Epidermal melanocyte (primary cell): ENCODE measurements around the gene NDUFV1.

Experiments used
- DNase-seq: peaks from one replicate; pipeline ENCODE4 v3.0.0; 2011; ENCODE audit warnings: low spot score; ENCODE audit not compliant: insufficient read length

NDUFV1 gene

DNA sequence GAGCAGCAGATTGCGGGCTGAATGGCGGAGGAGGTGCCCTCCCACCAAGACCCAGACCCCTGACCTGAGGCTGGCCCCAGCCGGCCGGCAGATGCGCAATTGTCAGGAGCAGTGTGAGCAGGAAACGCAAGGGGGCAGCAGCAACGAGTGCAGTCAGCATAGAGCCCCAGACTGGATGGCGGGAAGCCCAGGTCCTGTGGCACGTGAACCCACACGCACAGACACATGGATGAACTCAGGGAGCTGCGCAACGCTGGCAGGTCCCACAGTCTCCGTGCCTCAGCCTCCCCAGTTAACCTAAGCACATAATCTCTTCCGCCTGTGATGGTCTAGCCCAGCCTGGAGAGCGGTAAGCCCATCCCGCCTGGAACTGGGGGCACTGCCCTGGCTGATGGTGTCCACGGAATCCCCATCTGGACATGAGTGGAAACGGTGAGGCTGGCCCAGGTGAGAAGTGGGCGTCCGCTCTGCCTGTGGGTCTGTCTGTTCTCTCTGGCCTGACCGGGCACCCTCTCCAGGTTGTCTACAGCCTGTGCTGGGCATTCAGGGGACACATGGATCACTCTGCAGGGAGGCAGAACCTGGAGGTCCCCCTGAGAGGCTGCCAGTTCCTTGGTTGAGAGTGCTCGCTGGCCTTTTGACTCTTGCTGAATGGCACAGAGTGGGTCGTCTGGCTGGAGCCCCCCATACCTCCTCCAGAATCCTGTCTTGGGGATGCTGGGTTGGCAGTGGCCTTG is 33.5 kb downstream of the NDUFV1 start:
- DNase-seq, result peak; percentile 54

GRCh38 chr11:67640758-67641337 is 34.1 kb downstream of the NDUFV1 start:
- no peak for DNase-seq

- no peak for DNase-seq
These were observed 34.8 kb downstream of the NDUFV1 start for GRCh38 chr11:67641338-67642172.

- no peak for DNase-seq
These were observed 35.7 kb downstream of the NDUFV1 start for GRCh38 chr11:67642173-67643120.

DNA sequence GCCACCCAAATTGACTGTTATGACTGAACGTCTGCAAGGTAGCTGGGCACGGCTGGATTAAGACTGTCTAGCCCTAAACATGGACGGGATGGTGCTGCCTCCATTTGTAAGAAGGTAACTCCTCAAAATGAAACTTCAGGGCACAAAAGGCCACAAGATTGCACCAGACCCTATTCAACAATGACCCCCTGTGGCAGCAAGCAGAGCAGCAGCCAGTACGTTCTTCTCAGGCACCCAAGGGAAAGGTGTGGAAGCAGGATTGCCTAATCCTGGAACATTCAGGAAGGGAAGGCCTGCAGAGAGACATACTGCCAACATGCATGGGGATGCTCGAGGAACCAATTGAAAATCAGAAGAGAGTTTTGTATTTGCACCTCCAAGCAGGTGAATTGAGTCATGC is 37.3 kb downstream of the NDUFV1 start:
- DNase-seq, result no peak

GRCh38 chr11:67644472-67645418 is 38.0 kb downstream of the NDUFV1 start:
- no peak for DNase-seq

DNA sequence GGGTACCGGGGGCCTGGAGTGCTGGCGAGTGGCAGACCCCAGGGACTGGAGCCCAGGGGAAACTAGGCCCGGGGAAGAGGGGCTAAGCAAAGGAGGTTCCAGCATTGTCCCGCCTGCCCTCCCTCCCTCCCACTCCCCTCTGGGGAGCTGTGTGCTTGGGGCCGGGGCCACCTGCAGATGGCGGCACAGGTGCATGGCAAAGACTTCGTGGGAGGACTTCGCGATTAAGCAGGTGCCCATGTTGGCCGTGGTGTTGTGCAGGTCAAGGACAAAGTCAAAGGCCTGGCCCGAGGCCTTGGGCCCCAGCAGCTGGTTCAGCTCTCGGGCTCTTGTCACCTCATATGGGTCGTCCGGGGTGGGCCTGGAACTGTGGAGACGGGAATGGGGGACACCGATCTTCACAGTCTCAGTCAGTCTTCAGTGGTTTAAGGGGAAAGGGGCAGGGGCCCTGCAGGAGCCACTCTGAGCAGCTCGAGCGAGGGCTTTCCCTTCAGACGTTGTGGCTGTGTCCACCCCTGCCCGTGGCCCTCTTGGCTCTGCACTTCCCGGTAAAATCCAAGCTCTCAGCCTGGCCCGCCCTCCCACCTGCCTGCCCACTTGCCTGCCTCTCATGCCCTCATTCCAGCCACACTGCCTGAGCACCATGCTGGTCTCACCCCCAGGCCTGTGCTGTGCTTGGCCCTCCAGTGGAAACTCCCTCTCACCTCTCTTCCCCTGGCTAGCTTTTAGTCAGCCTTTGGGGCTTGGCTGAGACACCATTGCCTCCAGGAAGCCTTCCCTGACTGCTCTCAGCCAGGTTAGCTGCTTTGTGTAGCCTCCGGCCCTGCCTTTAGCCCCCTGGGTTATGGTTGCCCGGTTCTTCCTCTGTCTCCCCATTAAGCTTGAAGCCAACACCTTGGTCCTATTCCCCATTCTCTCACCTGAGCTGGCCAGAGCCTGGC is 39.1 kb downstream of the NDUFV1 start:
- no peak for DNase-seq

DNA sequence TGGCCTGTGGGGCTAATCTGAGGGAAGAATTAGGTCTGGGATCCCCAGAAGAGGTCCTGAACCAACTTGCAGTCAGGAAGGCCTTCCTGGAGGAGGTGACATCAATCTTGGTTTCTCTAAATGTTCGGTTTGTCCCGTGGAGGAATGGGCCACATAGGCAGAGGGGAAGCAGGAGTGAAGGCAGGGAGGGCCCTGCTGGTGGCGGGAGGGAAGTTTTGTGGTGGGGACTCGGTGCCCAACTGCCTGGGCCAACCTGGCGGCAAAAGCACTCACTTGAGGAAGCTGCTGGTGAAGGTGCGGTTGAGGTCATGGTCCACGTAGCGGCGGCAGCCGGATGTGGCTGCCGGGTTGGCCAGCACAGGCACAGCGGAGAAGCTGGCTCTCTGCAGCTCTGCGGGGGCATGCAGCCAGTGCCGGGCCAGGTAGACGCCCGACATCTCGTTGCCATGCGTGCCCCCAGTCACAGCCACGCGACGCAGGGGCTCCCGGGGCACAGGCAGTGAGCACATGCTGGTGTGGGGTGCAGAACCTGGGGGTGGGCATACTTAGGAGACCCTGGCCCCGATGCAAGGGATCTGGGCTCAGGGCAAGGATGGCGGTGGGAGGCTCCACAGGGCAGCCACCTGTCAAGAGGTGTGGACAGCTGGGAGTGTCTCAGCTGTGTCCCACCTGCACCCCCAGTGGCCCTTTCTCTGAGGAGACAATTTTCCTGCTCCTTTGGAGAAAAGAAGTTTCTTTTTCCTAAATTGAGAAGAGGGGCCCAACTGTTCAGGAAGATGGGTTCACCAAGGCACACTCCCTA is 40.0 kb downstream of the NDUFV1 start:
- DNase-seq, result no peak

DNA sequence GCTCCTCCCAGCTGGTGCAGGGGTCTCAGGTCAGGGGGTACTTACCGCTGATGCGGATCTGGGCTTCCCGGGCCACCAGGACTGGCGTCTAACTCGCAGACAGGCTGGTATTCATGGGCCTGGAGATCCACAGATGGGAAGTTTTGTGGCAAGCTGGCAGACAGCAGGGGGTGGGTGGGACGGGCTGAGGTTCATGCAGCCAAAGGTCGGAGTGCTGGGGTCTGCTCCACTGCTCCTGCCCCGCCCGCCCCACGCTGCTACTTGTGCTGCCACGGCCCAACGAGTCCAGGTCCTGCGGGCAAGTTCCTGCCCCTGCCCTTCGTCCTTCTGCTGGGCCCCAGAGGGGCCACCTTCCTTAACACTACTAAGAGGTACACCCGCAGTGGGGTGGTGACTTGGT is 40.7 kb downstream of the NDUFV1 start:
- no peak for DNase-seq

- DNase-seq, result no peak
These were observed 41.5 kb downstream of the NDUFV1 start for GRCh38 chr11:67648140-67648795.

- DNase-seq, result no peak
These were observed 42.3 kb downstream of the NDUFV1 start for GRCh38 chr11:67648796-67649613.

DNA sequence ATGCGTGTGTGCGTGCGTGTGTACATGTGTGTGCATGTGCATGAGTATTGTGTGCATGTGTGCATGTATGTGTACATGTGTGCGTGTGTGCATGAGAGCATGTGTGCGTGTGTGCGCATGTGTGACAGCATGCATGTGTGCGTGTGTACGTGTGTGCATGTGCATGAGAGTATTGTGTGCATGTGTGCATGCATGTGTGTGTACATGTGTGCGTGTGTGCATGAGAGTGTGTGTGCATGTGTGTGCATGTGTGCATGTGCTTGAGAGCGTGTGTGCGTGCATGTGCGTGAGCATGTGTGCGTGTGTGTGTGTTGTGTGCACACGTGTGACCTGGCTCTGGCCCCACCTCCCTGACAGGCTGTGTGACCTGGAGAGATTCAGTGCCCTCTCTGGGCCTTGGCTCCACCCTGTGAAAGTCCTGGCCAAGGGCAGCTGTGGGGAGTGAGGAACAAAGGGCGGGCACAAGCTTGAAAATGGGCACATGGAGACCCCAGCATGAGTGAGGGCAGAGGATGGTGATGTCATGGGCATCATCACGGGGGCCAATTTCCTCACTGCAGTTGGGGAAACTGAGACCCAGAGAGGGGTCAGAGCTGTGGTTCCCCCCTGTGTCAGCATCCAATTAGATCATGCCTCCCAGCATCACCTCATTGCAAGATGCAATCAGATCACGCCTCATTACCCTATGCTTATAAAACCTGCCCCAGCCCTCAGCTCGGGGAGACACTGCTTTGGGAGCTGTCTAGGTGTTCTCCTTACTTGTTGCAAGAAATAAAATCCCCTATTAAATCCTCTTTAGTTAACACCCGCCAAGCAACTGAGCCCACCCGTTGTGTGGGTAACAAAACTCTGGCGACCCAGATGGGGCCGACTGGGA is 43.1 kb downstream of the NDUFV1 start:
- DNase-seq, result no peak

GRCh38 chr11:67651976-67652781 is 45.4 kb downstream of the NDUFV1 start:
- DNase-seq, result no peak

DNA sequence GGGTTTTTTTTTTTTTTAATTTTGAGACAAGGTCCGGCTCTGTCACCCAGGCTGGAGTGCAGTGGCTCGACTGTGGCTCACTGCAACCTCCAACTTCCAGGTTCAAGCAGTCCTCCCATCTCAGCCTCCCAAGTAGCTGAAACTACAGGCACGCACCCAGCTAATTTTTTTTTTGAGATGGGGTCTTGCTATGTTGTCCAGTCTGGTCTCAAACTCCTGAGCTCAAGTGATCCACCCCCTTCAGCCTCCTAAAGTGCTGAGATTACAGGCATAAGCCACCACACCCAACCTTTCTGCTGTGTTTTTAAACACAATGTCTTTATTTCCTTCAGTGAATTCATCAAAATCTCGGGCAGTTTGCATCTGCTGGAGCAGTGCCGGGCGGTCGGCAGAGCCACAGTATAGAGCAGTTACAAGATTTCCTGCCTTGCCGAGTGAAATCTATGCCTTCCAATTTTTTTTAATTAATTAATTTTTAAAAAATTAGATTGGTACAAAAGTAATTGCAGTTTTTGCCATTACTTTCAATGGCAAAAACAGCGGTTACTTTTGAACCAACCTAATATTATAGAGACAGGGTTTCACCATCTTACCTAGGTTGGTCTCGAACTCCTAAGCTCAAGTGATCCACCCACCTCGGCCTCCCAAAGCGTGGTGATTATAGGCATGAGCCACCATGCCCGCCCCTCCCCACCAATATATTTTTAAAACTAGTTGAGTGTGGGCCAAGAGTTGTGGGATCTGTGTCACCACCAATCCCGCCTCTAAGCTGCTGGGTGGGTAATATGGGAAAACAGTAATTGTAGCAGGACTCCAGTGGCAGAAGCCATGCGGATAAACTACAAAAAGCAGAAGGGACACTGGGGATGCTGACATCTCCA is 46.5 kb downstream of the NDUFV1 start:
- DNase-seq, result no peak
